HEK293 (cell line): ENCODE data around the gene PARG.
"Not testable (repeated sequence)": the region's sequence is repeated elsewhere in the genome, so short reads cannot be mapped to it uniquely, and the experiment has no call there.

Source experiments
- CTCF ChIA-PET: fragments of 350-600 bp; formaldehyde crosslinking; extraction: SDS; loops from one replicate; lab custom pipeline; 2021; ENCODE audit warnings: antibody characterized with exemption; lab: Yijun Ruan, JAX
- POLR2A ChIA-PET: fragments of 300-600 bp; formaldehyde crosslinking; extraction: SDS; loops from one replicate; lab custom pipeline; 2020; ENCODE audit warnings: antibody characterized with exemption, inconsistent platforms; lab: Yijun Ruan, JAX
- H3K27ac ChIP-seq: fragments of 200-500 bp; sonication (Bioruptor generic); 2 replicates; pipeline ENCODE4 v1.5.1; 2014; ENCODE audit warnings: low read depth, low read length, control low read depth, inconsistent platforms; ENCODE audit errors: extremely low read depth
- H3K36me3 ChIP-seq, 2 experiments: fragments of 200-500 bp in 1 of 2; sonication (Bioruptor generic) in 1 of 2; 1 replicate in 1 of 2; 2 replicates in 1 of 2; pipeline ENCODE4 v1.5.1; 2014 to 2017; ENCODE audit warnings: inconsistent platforms in 2 of 2, low read length in 2 of 2; ENCODE audit not compliant: control insufficient read depth in 2 of 2, insufficient read depth in 1 of 2
- H3K4me1 ChIP-seq: fragments of 200-500 bp; sonication (Bioruptor generic); 2 replicates; pipeline ENCODE4 v1.5.1; 2014; ENCODE audit warnings: mild to moderate bottlenecking, low read length, inconsistent platforms; ENCODE audit not compliant: control insufficient read depth, insufficient read depth
- H3K4me3 ChIP-seq: 2 replicates; pipeline ENCODE4 v1.5.1; 2011; ENCODE audit warnings: low read depth, mild to moderate bottlenecking, control low read depth, low read length, moderate library complexity
- H3K9me3 ChIP-seq: fragments of 200-500 bp; sonication (Bioruptor generic); 2 replicates; pipeline ENCODE4 v1.5.1; 2014; ENCODE audit warnings: low read depth, low read length, inconsistent platforms; ENCODE audit not compliant: control insufficient read depth, insufficient read depth
- GFI1B ChIP-seq: fragments of 450-650 bp; formaldehyde crosslinking; IDR thresholded peaks from 2 replicates; pipeline ENCODE4 v1.5.1; 2016; ENCODE audit warnings: missing biosample characterization, missing genetic modification characterization
- PRDM1 ChIP-seq: fragments of 450-650 bp; formaldehyde crosslinking; IDR thresholded peaks from 2 replicates; pipeline ENCODE4; 2016; ENCODE audit warnings: missing biosample characterization, missing genetic modification characterization
- SP2 ChIP-seq: fragments of 450-650 bp; formaldehyde crosslinking; IDR thresholded peaks from 2 replicates; pipeline ENCODE4 v1.5.1; 2016; ENCODE audit warnings: missing biosample characterization, missing genetic modification characterization
- ZBTB11 ChIP-seq: fragments of 450-650 bp; formaldehyde crosslinking; conservative IDR thresholded peaks from 2 replicates; pipeline ENCODE4 v1.5.1; 2016; ENCODE audit warnings: low read depth, missing biosample characterization, missing genetic modification characterization
- ZBTB20 ChIP-seq: fragments of 450-650 bp; formaldehyde crosslinking; IDR thresholded peaks from 2 replicates; pipeline ENCODE4 v1.5.1; 2016; ENCODE audit warnings: missing biosample characterization, missing genetic modification characterization
- ZBTB26 ChIP-seq: fragments of 450-650 bp; formaldehyde crosslinking; optimal IDR thresholded peaks from 2 replicates; pipeline ENCODE3; 2016; ENCODE audit warnings: missing biosample characterization, mild to moderate bottlenecking, missing genetic modification characterization
- ZBTB8A ChIP-seq: fragments of 450-650 bp; formaldehyde crosslinking; IDR thresholded peaks from 2 replicates; pipeline ENCODE4 v1.5.1; 2016; ENCODE audit warnings: missing biosample characterization, missing genetic modification characterization
- ZEB2 ChIP-seq: fragments of 450-650 bp; formaldehyde crosslinking; IDR thresholded peaks from 2 replicates; pipeline ENCODE4 v1.5.1; 2016; ENCODE audit warnings: missing biosample characterization, missing genetic modification characterization
- ZIC2 ChIP-seq: fragments of 450-650 bp; formaldehyde crosslinking; IDR thresholded peaks from 2 replicates; pipeline ENCODE4 v1.5.1; 2016; ENCODE audit warnings: missing biosample characterization, missing genetic modification characterization
- ZNF335 ChIP-seq: fragments of 450-650 bp; formaldehyde crosslinking; conservative IDR thresholded peaks from 2 replicates; pipeline ENCODE4 v1.5.1; 2016; ENCODE audit warnings: missing biosample characterization, missing genetic modification characterization
- ZNF341 ChIP-seq: fragments of 450-650 bp; formaldehyde crosslinking; IDR thresholded peaks from 2 replicates; pipeline ENCODE4; 2016; ENCODE audit warnings: low read depth, missing biosample characterization, missing genetic modification characterization
- ZNF501 ChIP-seq: fragments of 450-650 bp; formaldehyde crosslinking; IDR thresholded peaks from 2 replicates; pipeline ENCODE4 v1.5.1; 2016; ENCODE audit warnings: missing biosample characterization, missing genetic modification characterization
- ZNF600 ChIP-seq: fragments of 450-650 bp; formaldehyde crosslinking; IDR thresholded peaks from 2 replicates; pipeline ENCODE4 v1.5.1; 2016; ENCODE audit warnings: missing biosample characterization, missing genetic modification characterization
- ZNF843 ChIP-seq: fragments of 450-650 bp; formaldehyde crosslinking; IDR thresholded peaks from 2 replicates; pipeline ENCODE4 v1.5.1; 2016; ENCODE audit warnings: missing biosample characterization, missing genetic modification characterization
- ZXDB ChIP-seq: fragments of 450-650 bp; formaldehyde crosslinking; IDR thresholded peaks from 2 replicates; pipeline ENCODE4 v1.5.1; 2016; ENCODE audit warnings: missing biosample characterization, missing genetic modification characterization
- TF ChIP-seq, protein P1 (sequence below): fragments of 450-650 bp; formaldehyde crosslinking; IDR thresholded peaks from 2 replicates; pipeline ENCODE4 v1.5.1; 2016; ENCODE audit warnings: missing biosample characterization, missing genetic modification characterization
- TF ChIP-seq, protein P2 (sequence below): fragments of 450-650 bp; formaldehyde crosslinking; IDR thresholded peaks from 2 replicates; pipeline ENCODE4 v1.5.1; 2016; ENCODE audit warnings: missing biosample characterization, missing genetic modification characterization
- TF ChIP-seq, protein P3 (sequence below): fragments of 450-650 bp; formaldehyde crosslinking; conservative IDR thresholded peaks from 2 replicates; pipeline ENCODE4 v1.5.1; 2016; ENCODE audit warnings: low read depth, missing biosample characterization, missing genetic modification characterization

PARG gene

DNA sequence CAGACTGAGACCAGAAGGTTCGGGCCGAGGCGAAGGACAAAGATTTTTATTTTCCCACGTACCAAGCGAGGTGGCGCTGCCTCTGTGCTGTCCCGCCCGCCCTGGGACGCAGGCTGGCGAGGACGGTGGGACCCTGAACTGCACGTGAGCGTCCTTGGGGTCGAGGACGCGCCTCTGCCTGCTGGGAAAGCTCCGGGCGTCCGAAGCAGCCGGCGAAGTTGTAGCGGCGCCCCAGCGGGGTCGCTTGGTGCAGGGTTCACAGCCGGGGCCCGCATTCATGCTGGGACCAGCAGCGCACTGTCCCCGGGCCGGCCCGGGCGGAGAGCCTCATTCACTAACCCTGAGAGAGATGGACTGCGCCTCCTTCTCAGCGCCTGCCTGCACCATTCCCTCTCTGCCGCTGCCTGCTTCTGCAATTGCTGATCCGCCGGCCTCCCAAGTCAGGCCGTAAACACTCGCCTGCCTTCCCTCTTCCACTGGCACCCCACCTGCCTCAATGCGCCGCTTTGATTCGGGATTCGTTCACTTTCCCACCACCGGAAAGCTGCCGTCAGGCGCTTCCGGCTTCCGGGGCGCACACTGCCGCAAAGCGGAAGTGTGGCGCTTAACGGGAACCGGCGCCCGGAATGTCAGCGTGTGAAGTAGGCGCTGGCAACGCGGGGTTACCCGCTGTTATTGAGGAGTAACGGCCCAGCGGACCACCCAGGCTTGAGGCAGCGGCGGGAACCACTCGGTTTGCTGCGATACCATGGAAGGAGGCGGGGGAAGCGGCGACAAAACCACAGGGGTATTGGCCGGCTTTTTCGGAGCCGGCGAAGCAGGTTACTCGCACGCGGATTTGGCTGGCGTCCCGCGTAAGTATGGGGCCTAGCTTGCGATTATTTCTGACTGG is at the start of gene PARG, which contains the start of gene TIMM23B:
PARG (minus strand) TSS at position 581 of the 892 bp plus-strand sequence; CDS start at position 279, 302 bp downstream.
TIMM23B (plus strand) TSS at position 607 of the 892 bp plus-strand sequence; CDS start at position 749, 142 bp downstream.
- Histone ChIP-seq H3K27ac (peak within 1 kb of the TSS; percentile 18), H3K36me3 (peaks cover 0 to 15% of the 10 kb centered on the region in 2 experiments; a peak in 2 of 3 replicates), H3K4me3 (peak within 1 kb of the TSS; percentile 61)
- TF ChIP-seq, protein P1, sequence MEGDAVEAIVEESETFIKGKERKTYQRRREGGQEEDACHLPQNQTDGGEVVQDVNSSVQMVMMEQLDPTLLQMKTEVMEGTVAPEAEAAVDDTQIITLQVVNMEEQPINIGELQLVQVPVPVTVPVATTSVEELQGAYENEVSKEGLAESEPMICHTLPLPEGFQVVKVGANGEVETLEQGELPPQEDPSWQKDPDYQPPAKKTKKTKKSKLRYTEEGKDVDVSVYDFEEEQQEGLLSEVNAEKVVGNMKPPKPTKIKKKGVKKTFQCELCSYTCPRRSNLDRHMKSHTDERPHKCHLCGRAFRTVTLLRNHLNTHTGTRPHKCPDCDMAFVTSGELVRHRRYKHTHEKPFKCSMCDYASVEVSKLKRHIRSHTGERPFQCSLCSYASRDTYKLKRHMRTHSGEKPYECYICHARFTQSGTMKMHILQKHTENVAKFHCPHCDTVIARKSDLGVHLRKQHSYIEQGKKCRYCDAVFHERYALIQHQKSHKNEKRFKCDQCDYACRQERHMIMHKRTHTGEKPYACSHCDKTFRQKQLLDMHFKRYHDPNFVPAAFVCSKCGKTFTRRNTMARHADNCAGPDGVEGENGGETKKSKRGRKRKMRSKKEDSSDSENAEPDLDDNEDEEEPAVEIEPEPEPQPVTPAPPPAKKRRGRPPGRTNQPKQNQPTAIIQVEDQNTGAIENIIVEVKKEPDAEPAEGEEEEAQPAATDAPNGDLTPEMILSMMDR: peak; percentile 27; the same call in 1 of the 2 replicates
- 0 out of 2 replicates have a peak, but pooled peaks have one; percentile 36 for TF ChIP-seq ZNF600 (tag by site-specific recombination)
- peak; percentile 62; the same call in 1 of the 2 replicates for TF ChIP-seq PRDM1 (tag by site-specific recombination)
- peak; percentile 92 for TF ChIP-seq ZBTB11 (tag by site-specific recombination)
- TF ChIP-seq ZBTB8A (tag by site-specific recombination): peak; percentile 48; the same call in 1 of the 2 replicates
- 0 out of 2 replicates have a peak, but pooled peaks have one; percentile 14 for TF ChIP-seq ZNF843 (tag by site-specific recombination)
- peak; percentile 48; the same call in 1 of the 2 replicates for TF ChIP-seq GFI1B (tag by site-specific recombination)
- TF ChIP-seq ZNF501 (tag by site-specific recombination): peak; percentile 51; the same call in 1 of the 2 replicates
- TF ChIP-seq, protein P2, sequence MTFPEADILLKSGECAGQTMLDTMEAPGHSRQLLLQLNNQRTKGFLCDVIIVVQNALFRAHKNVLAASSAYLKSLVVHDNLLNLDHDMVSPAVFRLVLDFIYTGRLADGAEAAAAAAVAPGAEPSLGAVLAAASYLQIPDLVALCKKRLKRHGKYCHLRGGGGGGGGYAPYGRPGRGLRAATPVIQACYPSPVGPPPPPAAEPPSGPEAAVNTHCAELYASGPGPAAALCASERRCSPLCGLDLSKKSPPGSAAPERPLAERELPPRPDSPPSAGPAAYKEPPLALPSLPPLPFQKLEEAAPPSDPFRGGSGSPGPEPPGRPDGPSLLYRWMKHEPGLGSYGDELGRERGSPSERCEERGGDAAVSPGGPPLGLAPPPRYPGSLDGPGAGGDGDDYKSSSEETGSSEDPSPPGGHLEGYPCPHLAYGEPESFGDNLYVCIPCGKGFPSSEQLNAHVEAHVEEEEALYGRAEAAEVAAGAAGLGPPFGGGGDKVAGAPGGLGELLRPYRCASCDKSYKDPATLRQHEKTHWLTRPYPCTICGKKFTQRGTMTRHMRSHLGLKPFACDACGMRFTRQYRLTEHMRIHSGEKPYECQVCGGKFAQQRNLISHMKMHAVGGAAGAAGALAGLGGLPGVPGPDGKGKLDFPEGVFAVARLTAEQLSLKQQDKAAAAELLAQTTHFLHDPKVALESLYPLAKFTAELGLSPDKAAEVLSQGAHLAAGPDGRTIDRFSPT: peak; percentile 64; the same call in 1 of the 2 replicates
- peak; percentile 66 for TF ChIP-seq SP2 (tag by site-specific recombination)
- TF ChIP-seq ZNF335 (tag by site-specific recombination): peak; percentile 71
- peak; percentile 31 for TF ChIP-seq ZNF341 (tag by site-specific recombination)
- TF ChIP-seq, protein P3, sequence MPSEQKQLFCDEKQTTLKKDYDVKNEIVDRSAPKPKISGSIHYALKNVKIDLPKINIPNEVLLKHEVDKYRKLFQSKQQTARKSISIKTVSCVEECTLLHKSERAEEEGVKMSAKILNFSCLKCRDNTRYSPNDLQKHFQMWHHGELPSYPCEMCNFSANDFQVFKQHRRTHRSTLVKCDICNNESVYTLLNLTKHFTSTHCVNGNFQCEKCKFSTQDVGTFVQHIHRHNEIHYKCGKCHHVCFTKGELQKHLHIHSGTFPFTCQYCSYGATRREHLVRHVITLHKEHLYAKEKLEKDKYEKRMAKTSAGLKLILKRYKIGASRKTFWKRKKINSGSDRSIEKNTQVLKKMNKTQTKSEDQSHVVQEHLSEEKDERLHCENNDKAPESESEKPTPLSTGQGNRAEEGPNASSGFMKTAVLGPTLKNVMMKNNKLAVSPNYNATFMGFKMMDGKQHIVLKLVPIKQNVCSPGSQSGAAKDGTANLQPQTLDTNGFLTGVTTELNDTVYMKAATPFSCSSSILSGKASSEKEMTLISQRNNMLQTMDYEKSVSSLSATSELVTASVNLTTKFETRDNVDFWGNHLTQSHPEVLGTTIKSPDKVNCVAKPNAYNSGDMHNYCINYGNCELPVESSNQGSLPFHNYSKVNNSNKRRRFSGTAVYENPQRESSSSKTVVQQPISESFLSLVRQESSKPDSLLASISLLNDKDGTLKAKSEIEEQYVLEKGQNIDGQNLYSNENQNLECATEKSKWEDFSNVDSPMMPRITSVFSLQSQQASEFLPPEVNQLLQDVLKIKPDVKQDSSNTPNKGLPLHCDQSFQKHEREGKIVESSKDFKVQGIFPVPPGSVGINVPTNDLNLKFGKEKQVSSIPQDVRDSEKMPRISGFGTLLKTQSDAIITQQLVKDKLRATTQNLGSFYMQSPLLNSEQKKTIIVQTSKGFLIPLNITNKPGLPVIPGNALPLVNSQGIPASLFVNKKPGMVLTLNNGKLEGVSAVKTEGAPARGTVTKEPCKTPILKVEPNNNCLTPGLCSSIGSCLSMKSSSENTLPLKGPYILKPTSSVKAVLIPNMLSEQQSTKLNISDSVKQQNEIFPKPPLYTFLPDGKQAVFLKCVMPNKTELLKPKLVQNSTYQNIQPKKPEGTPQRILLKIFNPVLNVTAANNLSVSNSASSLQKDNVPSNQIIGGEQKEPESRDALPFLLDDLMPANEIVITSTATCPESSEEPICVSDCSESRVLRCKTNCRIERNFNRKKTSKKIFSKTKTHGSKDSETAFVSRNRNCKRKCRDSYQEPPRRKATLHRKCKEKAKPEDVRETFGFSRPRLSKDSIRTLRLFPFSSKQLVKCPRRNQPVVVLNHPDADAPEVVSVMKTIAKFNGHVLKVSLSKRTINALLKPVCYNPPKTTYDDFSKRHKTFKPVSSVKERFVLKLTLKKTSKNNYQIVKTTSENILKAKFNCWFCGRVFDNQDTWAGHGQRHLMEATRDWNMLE (tag by site-specific recombination): peak; percentile 81
- TF ChIP-seq ZBTB20: peak; percentile 60; the same call in 1 of the 2 replicates
- TF ChIP-seq ZXDB (tag by site-specific recombination): peak; percentile 69
- peak; percentile 56; the same call in 1 of the 2 replicates for TF ChIP-seq ZEB2 (tag by site-specific recombination)
- TF ChIP-seq ZBTB26: peak; percentile 54
- peak; percentile 56 for TF ChIP-seq ZIC2 (tag by site-specific recombination)
- POLR2A ChIA-PET, H3K9me3 ChIP-seq, H3K4me1 ChIP-seq: not testable (repeated sequence)
- CTCF ChIA-PET: interaction anchor here (0.6 kb wide), 1 partner anchor 1041 kb away, joined by 4 read pairs; no protein-coding TSS in a partner anchor

- H3K27ac ChIP-seq, H3K36me3 ChIP-seq, H3K9me3 ChIP-seq, H3K4me1 ChIP-seq, POLR2A ChIA-PET, H3K4me3 ChIP-seq, CTCF ChIA-PET: not testable (repeated sequence)
Measured at GRCh38 chr10:49988376-49988775, 46.5 kb upstream of the PARG start, which contains the start of gene AGAP6. Gene AGAP6, plus strand, starts transcription at chr10:49988406. Its CDS starts 310 bp downstream, at chr10:49988716.
